ENCODE measurements around the gene TMPRSS3. TPM values are rescaled to one million over a fixed set of nuclear protein-coding genes. Genes with fewer than 3 reads are reported as not detected.

TMPRSS3 gene
- total and polyA plus RNA-seq, 2 donors (not counting 1 experiment from before 2014, with no cell fraction given) = 0.10 to 0.12 TPM

DNA sequence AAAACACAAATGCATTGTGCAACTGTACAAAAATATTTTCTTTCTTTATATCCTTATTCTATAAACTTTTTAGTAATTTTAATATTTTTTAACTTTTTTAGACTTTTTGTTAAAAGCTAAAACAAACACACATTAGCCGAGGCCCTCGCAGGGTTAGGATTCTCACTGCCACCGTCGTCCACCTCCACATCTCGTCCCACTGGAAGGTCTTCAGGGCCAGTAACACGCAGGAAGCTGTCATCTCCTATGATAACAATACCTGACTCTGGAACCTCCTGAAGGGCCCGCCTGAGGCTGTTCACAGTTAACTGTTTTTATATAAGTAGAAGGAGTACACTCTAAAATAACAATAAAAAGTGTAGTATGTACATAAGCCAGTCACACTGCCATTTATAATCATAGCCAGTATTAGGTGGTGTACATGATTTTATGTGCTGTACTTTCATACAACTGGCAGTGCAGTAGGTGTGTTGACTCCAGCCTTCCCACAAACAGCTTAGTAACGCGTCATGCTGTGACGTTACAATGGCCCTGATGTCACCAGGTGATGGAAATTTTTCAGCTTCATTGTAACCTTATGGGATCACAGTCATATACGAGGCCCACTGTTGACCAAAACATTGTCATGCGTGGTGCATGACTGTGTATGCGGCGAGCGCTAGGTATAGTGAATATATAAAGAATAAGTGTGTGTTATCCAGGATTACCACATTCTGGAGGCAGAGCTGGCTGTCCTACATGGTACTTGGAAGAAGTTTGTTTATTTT, 53.9 kb downstream of the TMPRSS3 start:
- ChIA-PET POLR2A (no interaction called here), CTCF (interaction anchor here (0.7 to 3.5 kb wide), 3 partner anchors 12 to 195 kb away, joined by 3 to 12 read pairs (median 3); no protein-coding TSS in a partner anchor)
- H3K4me1 Mint-ChIP-seq = peaks cover 8% of the 10 kb centered on the region

More for the DNA sequence above, 53.9 kb downstream of the TMPRSS3 start:
- H3K4me2 ChIP-seq (replicated peaks; ENCODE audit: low read depth, low read length, poor library complexity, severe bottlenecking) = no peak overlapping the region
- H3K4me1 ChIP-seq (ENCODE audit: control insufficient read depth in 2 of 2, insufficient read depth in 2 of 2, low read length in 2 of 2) = peaks cover 7 to 8% of the 10 kb centered on the region in 2 donors
- H3K4me3 Mint-ChIP-seq = no peak overlapping the region
- DNase-seq (no peak), ATAC-seq (ENCODE audit: low read depth) (no peak)
- no peaks in the 10 kb centered on the region for H4K20me1 ChIP-seq (ENCODE audit: control insufficient read depth, insufficient read depth, low read length, poor library complexity, severe bottlenecking)
- TF ChIP-seq, protein P1, sequence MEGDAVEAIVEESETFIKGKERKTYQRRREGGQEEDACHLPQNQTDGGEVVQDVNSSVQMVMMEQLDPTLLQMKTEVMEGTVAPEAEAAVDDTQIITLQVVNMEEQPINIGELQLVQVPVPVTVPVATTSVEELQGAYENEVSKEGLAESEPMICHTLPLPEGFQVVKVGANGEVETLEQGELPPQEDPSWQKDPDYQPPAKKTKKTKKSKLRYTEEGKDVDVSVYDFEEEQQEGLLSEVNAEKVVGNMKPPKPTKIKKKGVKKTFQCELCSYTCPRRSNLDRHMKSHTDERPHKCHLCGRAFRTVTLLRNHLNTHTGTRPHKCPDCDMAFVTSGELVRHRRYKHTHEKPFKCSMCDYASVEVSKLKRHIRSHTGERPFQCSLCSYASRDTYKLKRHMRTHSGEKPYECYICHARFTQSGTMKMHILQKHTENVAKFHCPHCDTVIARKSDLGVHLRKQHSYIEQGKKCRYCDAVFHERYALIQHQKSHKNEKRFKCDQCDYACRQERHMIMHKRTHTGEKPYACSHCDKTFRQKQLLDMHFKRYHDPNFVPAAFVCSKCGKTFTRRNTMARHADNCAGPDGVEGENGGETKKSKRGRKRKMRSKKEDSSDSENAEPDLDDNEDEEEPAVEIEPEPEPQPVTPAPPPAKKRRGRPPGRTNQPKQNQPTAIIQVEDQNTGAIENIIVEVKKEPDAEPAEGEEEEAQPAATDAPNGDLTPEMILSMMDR (IDR thresholded peaks at IDR 0.05) = no peak
- TF ChIP-seq EZH2 (IDR thresholded peaks at IDR 0.05; ENCODE audit: borderline replicate concordance, insufficient read depth, low read depth, low read length, poor library complexity, severe bottlenecking) = no peak
- no peak overlapping the region for H2AFZ ChIP-seq (ENCODE audit: insufficient read depth, low read depth, low read length, poor library complexity, severe bottlenecking)
- H3K79me2 ChIP-seq (ENCODE audit: control insufficient read depth, insufficient read depth, low read length) = no peaks in the 10 kb centered on the region
- intact Hi-C loops (cut with micrococcal nuclease) = no loop called here
- 99% methylated on average over 8 of the region's 15 CpGs for WGBS (ENCODE audit: insufficient coverage)
- H3K27ac ChIP-seq (ENCODE audit: low read length in 2 of 2) = no peak overlapping the region
- H3K27ac Mint-ChIP-seq = no peak overlapping the region
- H3K9me3 ChIP-seq (ENCODE audit: control extremely low read depth in 1 of 3, control insufficient read depth in 2 of 3, insufficient read depth in 1 of 3, low read length in 2 of 3) = no peaks in the 10 kb centered on the region
- no peaks in the 10 kb centered on the region for H3K36me3 ChIP-seq (replicated peaks in 1 of 2; ENCODE audit: control extremely low read depth in 1 of 2, control insufficient read depth in 1 of 2, extremely low read depth in 1 of 2, insufficient read depth in 2 of 2, low read length in 1 of 2)
- H3K9ac ChIP-seq (ENCODE audit: low read length) = no peak overlapping the region
- no peak overlapping the region for H3K4me3 ChIP-seq (ENCODE audit: control extremely low read depth in 1 of 5, extremely low read depth in 1 of 5, insufficient read depth in 1 of 5, low read depth in 2 of 5, low read length in 4 of 5)
- H3K9me3 Mint-ChIP-seq (ENCODE audit: insufficient read depth) = no peaks in the 10 kb centered on the region
- peaks cover 0 to 5% (median 2%) of the 10 kb centered on the region in 4 experiments for H3K27me3 ChIP-seq (replicated peaks in 1 of 4; ENCODE audit: control extremely low read depth in 1 of 4, control insufficient read depth in 3 of 4, insufficient read depth in 4 of 4, low read length in 3 of 4)
- H3K27me3 Mint-ChIP-seq = peaks cover 9% of the 10 kb centered on the region

Data from B cell (primary cell).